Breast epithelium (tissue), 4 donors: ENCODE data around the gene TUFT1. TPM values are rescaled to one million over a fixed set of nuclear protein-coding genes. Genes with fewer than 3 reads are reported as not detected.

ENCODE experiments used
- DNase-seq, 2 donors: peaks; one replicate each; pipeline ENCODE4 v3.0.0-alpha.2; 2019; ENCODE audit warnings: low spot score in 2 of 2
- H3K27ac ChIP-seq, 2 donors: fragments of 200-600 bp; sonication (generic) in 1 of 2; one replicate each; pipeline ENCODE4 v1.5.1; 2016 to 2019; ENCODE audit warnings: mild to moderate bottlenecking in 1 of 2
- H3K27me3 ChIP-seq, 2 donors: fragments of 200-600 bp; sonication (generic) in 1 of 2; one replicate each; pipeline versions ENCODE4 v1.5.1 to v1.6.0; 2017 to 2019; ENCODE audit warnings: control low read depth in 1 of 2, mild to moderate bottlenecking in 1 of 2
- H3K36me3 ChIP-seq: fragments of 200-600 bp; one replicate; pipeline ENCODE4 v1.5.1; 2019
- H3K4me1 ChIP-seq, 2 donors: fragments of 200-600 bp; sonication (generic); one replicate each; pipeline ENCODE4 v1.5.1; 2016 to 2019; ENCODE audit warnings: control low read depth in 1 of 2
- H3K4me3 ChIP-seq, 3 donors: fragments of 200-600 bp; sonication (generic); 1 replicate in 2 of 3; 2 replicates in 1 of 3; pipeline ENCODE4 v1.5.1; 2016 to 2019; ENCODE audit warnings: mild to moderate bottlenecking in 3 of 3, moderate library complexity in 2 of 3
- H3K9me3 ChIP-seq, 2 donors: fragments of 200-600 bp; sonication (generic) in 1 of 2; one replicate each; pipeline ENCODE4 v1.5.1; 2016 to 2019; ENCODE audit warnings: control low read depth in 1 of 2
- POLR2A ChIP-seq: fragments of 450-650 bp; IDR thresholded peaks from one replicate; pipeline ENCODE4 v1.6.1; 2016; ENCODE audit warnings: antibody characterized with exemption, mild to moderate bottlenecking, moderate library complexity
- POLR2AphosphoS5 ChIP-seq, 3 donors: sonication (generic); formaldehyde crosslinking; IDR thresholded peaks; one replicate each; pipeline ENCODE4 v1.6.1; 2017; ENCODE audit warnings: antibody characterized with exemption in 3 of 3
- intact Hi-C: fragments of 100-400 bp; cut with DNase I; formaldehyde crosslinking; loops from one replicate; pipeline ENCODE4 v1.15.1; 2023; ENCODE audit warnings: low total_unique reads
- total RNA-seq, 3 donors: library from RNA; depleted of rRNA; stranded (reverse); fragments of >200 nt; gene quantifications; one replicate each; pipeline ENCODE4 v1.1.0, GENCODE V29; 2016
- TF ChIP-seq, protein P1 (sequence below), 3 donors: fragments of 450-650 bp; IDR thresholded peaks; one replicate each; pipeline ENCODE4 v1.5.1; 2016 to 2017; ENCODE audit warnings: antibody characterized with exemption in 3 of 3, mild to moderate bottlenecking in 3 of 3, moderate library complexity in 3 of 3

TUFT1 gene
- total RNA-seq, 3 donors from 2014 or later, result 7.2 to 21.2 (median 13.4) TPM

- Histone ChIP-seq H3K9me3 (no peaks in the 10 kb centered on the region), H3K27me3 (no peaks in the 10 kb centered on the region), H3K36me3 (no peaks in the 10 kb centered on the region), H3K4me1 (no peaks in the 10 kb centered on the region), H3K27ac (peak overlapping the region; percentile 44 to 65), H3K4me3 (no peak overlapping the region)
- DNase-seq, result no peak
- intact Hi-C loops, result loop anchor here (2.0 kb wide), 1 partner anchor 157 kb away; no protein-coding TSS in a partner anchor
- TF ChIP-seq, protein P1, sequence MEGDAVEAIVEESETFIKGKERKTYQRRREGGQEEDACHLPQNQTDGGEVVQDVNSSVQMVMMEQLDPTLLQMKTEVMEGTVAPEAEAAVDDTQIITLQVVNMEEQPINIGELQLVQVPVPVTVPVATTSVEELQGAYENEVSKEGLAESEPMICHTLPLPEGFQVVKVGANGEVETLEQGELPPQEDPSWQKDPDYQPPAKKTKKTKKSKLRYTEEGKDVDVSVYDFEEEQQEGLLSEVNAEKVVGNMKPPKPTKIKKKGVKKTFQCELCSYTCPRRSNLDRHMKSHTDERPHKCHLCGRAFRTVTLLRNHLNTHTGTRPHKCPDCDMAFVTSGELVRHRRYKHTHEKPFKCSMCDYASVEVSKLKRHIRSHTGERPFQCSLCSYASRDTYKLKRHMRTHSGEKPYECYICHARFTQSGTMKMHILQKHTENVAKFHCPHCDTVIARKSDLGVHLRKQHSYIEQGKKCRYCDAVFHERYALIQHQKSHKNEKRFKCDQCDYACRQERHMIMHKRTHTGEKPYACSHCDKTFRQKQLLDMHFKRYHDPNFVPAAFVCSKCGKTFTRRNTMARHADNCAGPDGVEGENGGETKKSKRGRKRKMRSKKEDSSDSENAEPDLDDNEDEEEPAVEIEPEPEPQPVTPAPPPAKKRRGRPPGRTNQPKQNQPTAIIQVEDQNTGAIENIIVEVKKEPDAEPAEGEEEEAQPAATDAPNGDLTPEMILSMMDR (IDR thresholded peaks at IDR 0.05), result no peak
- TF ChIP-seq POLR2A (no peak), POLR2AphosphoS5 (IDR thresholded peaks at IDR 0.05) (no peak)
These were observed 44.2 kb downstream of the TUFT1 start for GRCh38 chr1:151584278-151584677.

DNA sequence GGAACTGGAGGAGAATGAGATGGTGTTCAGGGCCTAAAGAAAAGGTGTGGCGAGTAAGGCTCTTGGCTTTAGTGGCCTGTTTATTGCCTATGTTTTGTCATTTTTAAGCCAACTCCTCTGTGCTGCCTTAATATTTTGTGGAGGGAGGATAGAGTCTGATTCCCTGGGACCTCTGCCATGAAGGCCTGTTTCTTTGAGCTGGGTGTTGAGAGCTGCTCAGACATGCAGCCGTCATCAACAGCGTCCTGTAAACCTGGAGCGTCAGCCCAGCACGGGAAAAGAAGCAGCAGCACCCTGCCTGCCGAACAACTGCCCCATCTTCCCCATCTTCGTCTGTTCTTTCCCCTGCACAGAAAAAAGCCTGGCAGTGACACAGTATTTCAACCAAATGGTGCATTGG is 44.7 kb downstream of the TUFT1 start:
- H3K36me3 ChIP-seq, result no peaks in the 10 kb centered on the region
- intact Hi-C loops, result loop anchor here (2.0 kb wide), 1 partner anchor 156 kb away; no protein-coding TSS in a partner anchor
- no peak for DNase-seq
- TF ChIP-seq POLR2A, result no peak
- TF ChIP-seq POLR2AphosphoS5 (IDR thresholded peaks at IDR 0.05), result no peak
- TF ChIP-seq, protein P1 (IDR thresholded peaks at IDR 0.05), result no peak
- no peaks in the 10 kb centered on the region for H3K4me1 ChIP-seq
- H3K27ac ChIP-seq, result peak overlapping the region; percentile 44 to 65
- H3K4me3 ChIP-seq, result no peak overlapping the region
- H3K27me3 ChIP-seq, result no peaks in the 10 kb centered on the region
- H3K9me3 ChIP-seq, result no peaks in the 10 kb centered on the region

DNA sequence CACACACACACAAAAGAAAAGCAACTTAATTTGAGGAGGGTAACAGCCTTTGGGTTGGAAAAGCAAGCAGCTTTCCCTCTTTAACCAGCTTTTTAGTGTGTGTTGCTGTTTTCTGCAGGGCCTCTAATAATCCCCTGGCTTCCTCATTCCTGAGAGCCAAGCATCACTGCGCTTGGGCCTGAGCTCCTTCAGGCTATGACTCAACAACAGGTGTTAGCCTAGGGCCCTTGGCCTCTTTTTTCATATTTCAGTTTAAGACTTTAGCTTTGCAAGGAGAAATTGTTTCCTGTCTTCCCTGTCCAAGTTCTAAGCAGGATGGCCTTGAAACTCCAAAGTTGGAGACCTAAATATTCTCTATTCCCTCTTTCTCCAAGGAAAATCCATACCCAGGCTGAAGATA is 45.5 kb downstream of the TUFT1 start:
- H3K27ac ChIP-seq, result peak overlapping the region; percentile 61 to 65
- H3K27me3 ChIP-seq, result no peaks in the 10 kb centered on the region
- no peak overlapping the region for H3K4me3 ChIP-seq
- H3K36me3 ChIP-seq, result no peaks in the 10 kb centered on the region
- H3K4me1 ChIP-seq, result no peaks in the 10 kb centered on the region
- no peaks in the 10 kb centered on the region for H3K9me3 ChIP-seq
- intact Hi-C loops, result loop anchor here (2.0 kb wide), 1 partner anchor 155 kb away; no protein-coding TSS in a partner anchor
- peak in 1 of 3 donors; percentile 17 for TF ChIP-seq POLR2AphosphoS5 (IDR thresholded peaks at IDR 0.05)
- no peak for TF ChIP-seq POLR2A
- DNase-seq, result no peak

DNA sequence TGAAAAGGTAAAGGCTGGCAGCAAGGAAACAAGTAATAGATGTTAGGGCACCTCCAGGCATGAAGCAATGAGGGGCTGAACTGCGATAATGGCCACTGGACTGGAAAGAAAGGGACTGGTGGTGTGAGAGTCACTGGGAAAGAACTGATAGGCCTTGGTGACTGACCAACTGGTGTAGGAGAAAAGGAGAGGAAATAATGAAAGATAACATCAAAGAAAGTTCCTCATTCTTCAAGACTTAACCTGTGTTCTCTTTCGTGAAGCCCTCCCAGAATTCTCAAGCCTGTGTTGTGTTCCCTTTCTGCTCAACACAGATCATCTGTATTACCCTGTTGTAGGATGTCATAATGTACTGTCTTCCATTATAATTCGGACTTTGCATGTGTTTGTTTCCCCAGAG is 50.9 kb downstream of the TUFT1 start:
- Histone ChIP-seq H3K9me3 (no peaks in the 10 kb centered on the region), H3K27ac (no peak overlapping the region), H3K36me3 (no peaks in the 10 kb centered on the region), H3K27me3 (no peaks in the 10 kb centered on the region), H3K4me3 (no peak overlapping the region), H3K4me1 (no peaks in the 10 kb centered on the region)
- TF ChIP-seq POLR2A (no peak), POLR2AphosphoS5 (IDR thresholded peaks at IDR 0.05) (no peak)
- TF ChIP-seq, protein P1 (IDR thresholded peaks at IDR 0.05), result no peak
- no peak for DNase-seq
- intact Hi-C loops, result no loop called here

GRCh38 chr1:151593730-151594129 is 53.6 kb downstream of the TUFT1 start:
- TF ChIP-seq, protein P1 (IDR thresholded peaks at IDR 0.05), result no peak
- TF ChIP-seq POLR2A (no peak), POLR2AphosphoS5 (IDR thresholded peaks at IDR 0.05) (no peak)
- no peaks in the 10 kb centered on the region for H3K4me1 ChIP-seq
- intact Hi-C loops, result no loop called here

More at GRCh38 chr1:151593730-151594129, 53.6 kb downstream of the TUFT1 start:
- Histone ChIP-seq H3K27ac (no peak overlapping the region), H3K27me3 (no peaks in the 10 kb centered on the region), H3K36me3 (no peaks in the 10 kb centered on the region), H3K4me3 (peak overlapping the region in 1 of 3 donors; percentile 14), H3K9me3 (no peaks in the 10 kb centered on the region)
- no peak for DNase-seq
